Fibroblast of pulmonary artery (primary cell): ENCODE measurements around the gene EIF4ENIF1.

ENCODE experiments used
- DNase-seq: peaks from one replicate; pipeline ENCODE4 v3.0.0-alpha.2; 2010; ENCODE audit warnings: low read depth
- H3K4me3 ChIP-seq: replicated peaks from 2 replicates; pipeline ENCODE4 v1.5.1; 2011; ENCODE audit warnings: low read depth, mild to moderate bottlenecking, control low read depth, low read length, moderate library complexity
- CTCF ChIP-seq: IDR thresholded peaks from 2 replicates; pipeline ENCODE4 v1.5.1; 2011; ENCODE audit warnings: mild to moderate bottlenecking, control low read depth, low read length, inconsistent platforms; ENCODE audit errors: missing control alignments

Gene EIF4ENIF1, protein sequence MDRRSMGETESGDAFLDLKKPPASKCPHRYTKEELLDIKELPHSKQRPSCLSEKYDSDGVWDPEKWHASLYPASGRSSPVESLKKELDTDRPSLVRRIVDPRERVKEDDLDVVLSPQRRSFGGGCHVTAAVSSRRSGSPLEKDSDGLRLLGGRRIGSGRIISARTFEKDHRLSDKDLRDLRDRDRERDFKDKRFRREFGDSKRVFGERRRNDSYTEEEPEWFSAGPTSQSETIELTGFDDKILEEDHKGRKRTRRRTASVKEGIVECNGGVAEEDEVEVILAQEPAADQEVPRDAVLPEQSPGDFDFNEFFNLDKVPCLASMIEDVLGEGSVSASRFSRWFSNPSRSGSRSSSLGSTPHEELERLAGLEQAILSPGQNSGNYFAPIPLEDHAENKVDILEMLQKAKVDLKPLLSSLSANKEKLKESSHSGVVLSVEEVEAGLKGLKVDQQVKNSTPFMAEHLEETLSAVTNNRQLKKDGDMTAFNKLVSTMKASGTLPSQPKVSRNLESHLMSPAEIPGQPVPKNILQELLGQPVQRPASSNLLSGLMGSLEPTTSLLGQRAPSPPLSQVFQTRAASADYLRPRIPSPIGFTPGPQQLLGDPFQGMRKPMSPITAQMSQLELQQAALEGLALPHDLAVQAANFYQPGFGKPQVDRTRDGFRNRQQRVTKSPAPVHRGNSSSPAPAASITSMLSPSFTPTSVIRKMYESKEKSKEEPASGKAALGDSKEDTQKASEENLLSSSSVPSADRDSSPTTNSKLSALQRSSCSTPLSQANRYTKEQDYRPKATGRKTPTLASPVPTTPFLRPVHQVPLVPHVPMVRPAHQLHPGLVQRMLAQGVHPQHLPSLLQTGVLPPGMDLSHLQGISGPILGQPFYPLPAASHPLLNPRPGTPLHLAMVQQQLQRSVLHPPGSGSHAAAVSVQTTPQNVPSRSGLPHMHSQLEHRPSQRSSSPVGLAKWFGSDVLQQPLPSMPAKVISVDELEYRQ

GRCh38 chr22:31489632-31490495 lies at the start of gene EIF4ENIF1:
EIF4ENIF1 (minus strand) TSS chr22:31489842; CDS start chr22:31488718, 1,124 bp downstream.
- H3K4me3 ChIP-seq, result peak within 1 kb of the TSS; percentile 74
- peak; percentile 85 for DNase-seq
- TF ChIP-seq CTCF, result no peak

GRCh38 chr22:31538815-31539214 lies 49.2 kb upstream of the EIF4ENIF1 start:
- TF ChIP-seq CTCF, result no peak
- no peak for DNase-seq

DNA sequence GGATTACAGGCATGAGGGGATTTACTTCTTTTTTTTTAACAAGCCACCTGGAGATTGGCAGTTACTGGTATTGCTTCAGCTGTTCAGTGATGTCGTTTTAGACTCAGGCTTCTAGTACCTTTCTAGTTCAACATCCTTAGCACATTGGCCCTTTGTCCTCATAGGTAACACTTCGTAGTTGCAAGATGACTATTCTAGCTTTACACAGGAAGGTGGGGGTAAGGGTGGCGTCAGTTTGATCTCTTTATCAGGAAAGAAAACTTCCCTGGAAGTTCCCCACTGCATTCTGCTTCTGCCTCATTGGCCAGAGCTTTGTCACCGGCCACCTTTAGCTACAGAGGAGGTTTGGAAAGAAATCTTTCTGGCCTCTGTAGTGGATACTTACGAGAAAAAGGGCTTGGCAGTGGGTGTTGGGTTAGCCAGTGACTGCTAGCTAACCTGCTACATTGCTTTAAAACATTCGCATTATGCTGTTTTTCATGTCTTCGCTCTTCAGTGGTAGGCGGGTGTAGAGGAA lies 47.4 kb upstream of the EIF4ENIF1 start:
- H3K4me3 ChIP-seq, result no peak overlapping the region
- DNase-seq, result peak; percentile 21
- TF ChIP-seq CTCF, result no peak

More at GRCh38 chr22:31538815-31539214, 49.2 kb upstream of the EIF4ENIF1 start:
- no peak overlapping the region for H3K4me3 ChIP-seq

GRCh38 chr22:31533374-31533773 lies 43.7 kb upstream of the EIF4ENIF1 start:
- TF ChIP-seq CTCF, result no peak
- no peak overlapping the region for H3K4me3 ChIP-seq
- DNase-seq, result no peak

DNA sequence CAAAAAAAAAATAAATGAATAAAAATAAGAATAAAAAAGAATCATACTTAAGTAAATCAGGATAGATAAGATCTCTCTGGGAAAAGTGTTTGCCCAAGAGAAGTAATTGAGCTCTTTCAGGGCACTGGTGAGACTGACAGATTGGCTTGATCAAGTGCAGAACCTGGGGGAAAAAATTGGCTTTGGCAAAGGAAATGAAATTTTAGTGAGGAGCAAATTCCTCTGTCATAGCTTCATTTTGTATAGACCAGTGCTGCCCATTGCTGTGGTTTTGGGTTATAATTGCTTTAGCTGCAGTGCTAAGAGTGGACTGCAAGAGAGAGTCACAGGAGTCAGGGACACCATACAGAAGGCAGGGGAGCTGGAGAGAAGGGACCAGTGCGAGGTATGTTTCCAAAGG lies 42.4 kb upstream of the EIF4ENIF1 start:
- TF ChIP-seq CTCF, result no peak
- no peak overlapping the region for H3K4me3 ChIP-seq
- DNase-seq, result no peak

DNA sequence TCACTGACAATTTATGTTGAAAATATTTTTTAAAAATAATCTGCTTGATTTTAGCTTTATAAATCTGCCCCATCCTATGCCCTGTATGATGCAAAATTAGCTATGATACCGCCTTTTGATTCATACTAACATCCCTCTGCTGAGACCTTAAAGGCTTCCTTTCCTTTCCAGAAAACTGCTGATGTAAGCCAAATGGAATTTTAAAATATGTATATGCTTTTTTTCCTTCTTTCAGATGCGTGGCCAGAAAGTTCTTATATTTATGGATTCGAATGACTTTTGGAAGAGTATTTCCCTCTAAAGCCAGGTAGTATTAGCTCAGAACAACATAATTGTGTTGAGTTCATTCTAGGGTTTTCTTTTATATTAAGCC lies 41.2 kb upstream of the EIF4ENIF1 start:
- peak; percentile 54 for DNase-seq
- no peak overlapping the region for H3K4me3 ChIP-seq
- TF ChIP-seq CTCF, result no peak
